ENCODE measurements around the gene CALML3. TPM values are rescaled to one million over a fixed set of nuclear protein-coding genes. Genes with fewer than 3 reads are reported as not detected.

Gene CALML3
- total and polyA plus RNA-seq, 2 of the 13 experiments (the other 11 are each of a cell fraction or from before 2014, with no cell fraction given) = not detected

- no peak overlapping the region for H2AFZ ChIP-seq (ENCODE audit: low read length)
- DNase-seq (ENCODE audit: low spot score) = no peak
- peaks cover 65% of the 10 kb centered on the region for H3K4me1 ChIP-seq (ENCODE audit: insufficient read depth, low read length)
- H3K27ac ChIP-seq (ENCODE audit: extremely low read length, insufficient read depth, low read length) = no peak overlapping the region
- in situ Hi-C loops (cut with HindIII; ENCODE audit: extremely low pct_ligation_motif_present, low pct_unique_long_range_greater_than_20kb) (no loop called here), intact Hi-C loops (cut with micrococcal nuclease; ENCODE audit: unreplicated experiment) (no loop called here)
- H3K79me2 ChIP-seq (ENCODE audit: insufficient read depth, low read length) = no peaks in the 10 kb centered on the region
- H3K36me3 ChIP-seq (replicated peaks in 1 of 2; ENCODE audit: control insufficient read depth in 1 of 2, insufficient read depth in 2 of 2, low read length in 2 of 2) = no peaks in the 10 kb centered on the region
- CTCF ChIA-PET (ENCODE audit: low intra/inter-chr PET ratio, low total read pairs) = no interaction called here
- no peaks in the 10 kb centered on the region for H3K9me3 ChIP-seq (ENCODE audit: low read length)
- POLR2A ChIA-PET = interaction anchor here (1.2 to 1.3 kb wide), 3 partner anchors 11 to 113 kb away, joined by 5 to 6 read pairs (median 5); no protein-coding TSS in a partner anchor
- no peak overlapping the region for H3K9ac ChIP-seq (ENCODE audit: insufficient read depth, low read depth, low read length)
- no peak for TF ChIP-seq ZBTB20 (CRISPR knock-in tag; IDR thresholded peaks at IDR 0.05; ENCODE audit: borderline replicate concordance, low read depth)
- TF ChIP-seq RCOR2 (CRISPR knock-in tag; IDR thresholded peaks at IDR 0.05) = no peak
- no peak for TF ChIP-seq ZNF143 (CRISPR knock-in tag; IDR thresholded peaks at IDR 0.05)
- TF ChIP-seq KLF12 (CRISPR knock-in tag; IDR thresholded peaks at IDR 0.05; ENCODE audit: borderline replicate concordance) = no peak
- TF ChIP-seq ZSCAN20 (CRISPR knock-in tag; IDR thresholded peaks at IDR 0.05; ENCODE audit: borderline replicate concordance) = no peak
- TF ChIP-seq HDAC6 (IDR thresholded peaks at IDR 0.05; ENCODE audit: low read depth, low read length) = no peak
- TF ChIP-seq KMT2B (CRISPR knock-in tag; IDR thresholded peaks at IDR 0.05) = no peak
- no peak for TF ChIP-seq NR0B2 (CRISPR knock-in tag; IDR thresholded peaks at IDR 0.05)
- no peak for TF ChIP-seq ZNF687 (CRISPR knock-in tag; IDR thresholded peaks at IDR 0.05)
- TF ChIP-seq BCL3 (CRISPR knock-in tag; IDR thresholded peaks at IDR 0.05) = no peak
- no peaks in the 10 kb centered on the region for H4K20me1 ChIP-seq (ENCODE audit: insufficient read depth, low read length)
- WGBS (ENCODE audit: low lambda C conversion rate) = 37% methylated on average over 9 of the region's 9 CpGs
- no peak overlapping the region for H3K4me3 ChIP-seq (replicated peaks in 1 of 3; ENCODE audit: insufficient read depth in 1 of 3, low read depth in 2 of 3, low read length in 3 of 3)
- no peaks in the 10 kb centered on the region; a peak in 1 of 5 replicates for H3K27me3 ChIP-seq (ENCODE audit: control insufficient read depth in 1 of 2, insufficient read depth in 2 of 2, low read length in 2 of 2)
- no TSS peak for BruUV-seq (replicated peaks)
- no peak for ATAC-seq
- no peak for FAIRE-seq
- H3K4me2 ChIP-seq (ENCODE audit: low read depth, low read length) = no peak overlapping the region
Measured at GRCh38 chr10:5559642-5560141, 34.9 kb downstream of the CALML3 start.

Data from HepG2 (cell line).